HUDEP-2 (cell line): Measurements from ENCODE around the gene VAPA.

Source experiments
- DNase-seq, 76 experiments: peaks; one replicate each; lab custom pipeline; 2025; ENCODE audit not compliant: unreplicated experiment in 76 of 76; lab: John Stamatoyannopoulos, UW

Gene VAPA

DNA sequence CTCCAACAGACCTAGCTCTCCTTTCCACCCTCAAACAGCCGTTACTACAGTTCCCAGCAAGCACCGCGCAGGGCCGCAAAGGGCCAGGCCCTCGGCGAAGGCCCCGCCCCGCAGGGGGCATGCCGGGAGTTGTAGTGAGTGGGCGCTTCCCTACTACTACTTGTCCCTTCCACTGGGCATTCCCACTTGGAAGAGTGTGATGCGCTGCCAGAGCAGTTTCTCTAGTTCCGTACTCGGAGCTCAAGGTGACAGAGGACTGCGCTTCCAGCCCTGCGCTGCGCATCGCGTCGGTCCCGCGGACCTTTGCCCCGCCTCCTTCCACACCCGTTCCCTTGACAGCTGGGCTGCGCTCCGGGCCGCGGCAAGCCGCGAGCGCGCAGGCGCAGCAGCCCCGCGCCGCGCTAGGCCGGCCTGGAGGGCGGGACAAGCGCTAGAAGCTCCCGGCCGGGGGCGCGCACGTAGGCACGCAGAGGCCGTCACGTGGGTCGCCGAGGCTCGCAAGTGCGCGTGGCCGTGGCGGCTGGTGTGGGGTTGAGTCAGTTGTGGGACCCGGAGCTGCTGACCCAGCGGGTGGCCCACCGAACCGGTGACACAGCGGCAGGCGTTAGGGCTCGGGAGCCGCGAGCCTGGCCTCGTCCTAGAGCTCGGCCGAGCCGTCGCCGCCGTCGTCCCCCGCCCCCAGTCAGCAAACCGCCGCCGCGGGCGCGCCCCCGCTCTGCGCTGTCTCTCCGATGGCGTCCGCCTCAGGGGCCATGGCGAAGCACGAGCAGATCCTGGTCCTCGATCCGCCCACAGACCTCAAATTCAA, at the start of gene VAPA:
VAPA (plus strand) TSS at position 491 of the 808 bp plus-strand sequence; CDS start at position 732, 241 bp downstream.
- DNase-seq = peak in 75 of 76 experiments; percentile 4 to 99 (median 77)

GRCh38 chr18:9865764-9866490, 47.9 kb upstream of the VAPA start:
- no peak for DNase-seq

GRCh38 chr18:9866627-9867026, 47.2 kb upstream of the VAPA start:
- DNase-seq = no peak

GRCh38 chr18:9867071-9867594, 46.7 kb upstream of the VAPA start:
- no peak for DNase-seq

- DNase-seq = no peak
These were observed 44.7 kb upstream of the VAPA start for GRCh38 chr18:9868857-9869714.

- DNase-seq = peak in 29 of 76 experiments; percentile 2 to 67 (median 29)
These were observed 43.9 kb upstream of the VAPA start for GRCh38 chr18:9869715-9870430.

- peak in 1 of 76 experiments; percentile 0 for DNase-seq
These were observed 43.3 kb upstream of the VAPA start for GRCh38 chr18:9870431-9871008.

DNA sequence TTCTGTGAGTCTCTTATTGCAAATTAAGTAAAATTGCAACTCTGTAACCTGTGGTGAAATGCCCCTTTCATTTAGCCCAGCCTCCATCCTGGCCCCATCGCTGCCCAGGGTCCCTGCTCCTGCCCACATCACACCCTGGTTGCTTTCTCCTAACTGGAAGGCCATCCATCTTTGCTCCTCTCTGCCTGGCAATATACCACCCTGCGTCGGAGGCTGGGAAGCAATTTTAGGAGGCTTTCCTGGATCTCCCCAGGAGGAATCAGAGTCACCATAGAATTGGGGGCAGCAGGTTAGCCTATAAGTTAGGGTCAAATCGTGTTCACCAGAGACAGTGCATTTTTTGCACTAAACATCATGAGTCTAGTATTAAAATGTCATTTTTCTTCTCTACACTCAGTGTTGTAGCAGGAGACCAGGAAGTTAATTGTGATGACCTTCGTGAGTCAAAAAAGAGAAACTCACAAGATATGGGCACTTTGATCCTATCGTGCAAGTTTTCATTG, 42.5 kb upstream of the VAPA start:
- no peak for DNase-seq

DNA sequence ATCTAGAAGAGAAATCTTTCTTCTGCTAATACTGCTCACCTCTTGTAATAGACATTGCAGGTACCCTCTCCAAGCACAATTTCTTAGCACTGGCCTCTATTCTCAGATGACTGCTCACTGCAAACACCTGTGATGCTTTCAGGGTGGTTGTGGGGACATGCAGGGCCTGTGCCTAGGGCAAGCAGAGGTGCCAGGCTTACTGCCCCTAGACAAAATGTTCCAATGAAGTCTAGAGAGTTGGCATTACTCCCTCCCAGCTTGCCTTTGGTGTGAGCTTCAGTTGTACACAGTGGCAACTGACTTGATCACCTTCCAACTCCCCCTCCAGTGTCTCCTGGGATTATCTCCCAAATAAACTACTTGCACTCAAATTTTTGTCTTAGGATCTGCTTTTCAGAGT, 41.0 kb upstream of the VAPA start:
- DNase-seq = no peak

DNA sequence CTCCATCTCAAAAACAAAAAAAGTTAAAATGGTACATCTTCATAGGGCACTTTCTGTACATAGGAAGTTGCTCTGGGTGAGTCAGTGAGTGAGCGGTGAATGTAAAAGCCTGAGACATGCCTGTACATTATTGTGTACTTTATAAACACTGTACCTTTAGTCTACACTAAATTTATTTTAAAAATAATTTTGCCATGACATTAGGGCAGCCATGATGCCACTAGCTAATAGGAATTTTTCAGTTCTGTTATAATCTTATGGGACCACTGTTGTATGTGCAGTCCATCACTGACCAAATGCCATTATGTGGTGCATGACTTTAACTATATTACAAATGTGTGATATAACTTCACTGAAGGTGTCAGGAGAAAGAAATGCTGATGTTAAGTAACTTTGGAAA, 39.1 kb upstream of the VAPA start:
- no peak for DNase-seq

DNA sequence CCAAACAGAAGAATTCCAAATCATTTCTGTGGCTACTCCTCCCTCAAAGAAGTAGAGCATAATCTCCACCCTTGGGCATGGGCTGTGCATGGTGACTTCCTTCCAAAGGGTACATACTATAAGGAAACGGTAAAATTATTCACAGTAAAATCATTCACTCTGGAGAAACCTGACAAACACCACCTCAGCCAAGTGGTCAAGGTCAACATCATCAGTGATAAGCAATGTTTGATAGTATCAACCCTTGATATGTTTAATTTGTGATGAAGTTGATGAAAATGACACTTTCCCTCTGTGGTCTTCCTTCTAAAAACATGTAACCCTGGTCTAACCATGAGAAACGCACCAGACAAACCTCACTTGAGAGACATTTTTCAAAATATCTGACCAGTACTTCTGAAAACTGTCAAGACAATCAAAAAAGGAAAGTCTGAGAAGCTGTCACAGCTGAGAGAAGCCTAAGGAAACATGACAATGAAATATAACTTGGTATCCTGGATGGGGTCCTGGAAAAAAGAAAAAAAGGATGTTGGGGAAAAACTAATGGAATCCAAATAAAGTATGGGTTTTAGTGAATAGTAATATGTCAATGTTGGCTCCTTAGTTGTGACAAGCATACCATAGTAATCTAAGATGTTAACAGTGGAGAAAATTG, 37.5 kb upstream of the VAPA start:
- DNase-seq = peak in 1 of 76 experiments; percentile 66

GRCh38 chr18:9876867-9877654, 36.8 kb upstream of the VAPA start:
- DNase-seq = peak in 58 of 76 experiments; percentile 0 to 97 (median 50)

DNA sequence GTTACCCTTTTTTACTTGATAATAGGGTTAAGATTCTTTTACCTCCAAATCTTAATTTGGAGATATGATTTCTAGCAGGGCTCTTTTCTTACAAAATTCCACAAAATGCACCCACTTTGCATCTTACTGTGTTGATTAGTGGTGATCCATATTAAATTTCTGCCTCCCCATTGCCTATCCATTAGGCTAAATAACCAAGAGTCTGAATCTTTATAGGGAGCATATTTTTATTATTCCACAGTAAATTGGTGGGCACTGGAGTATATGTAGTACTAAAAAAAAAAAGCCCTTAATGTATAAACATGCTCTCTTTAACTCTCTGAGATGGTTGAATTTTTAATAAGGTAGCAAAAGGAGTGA, 36.2 kb upstream of the VAPA start:
- DNase-seq = no peak

DNA sequence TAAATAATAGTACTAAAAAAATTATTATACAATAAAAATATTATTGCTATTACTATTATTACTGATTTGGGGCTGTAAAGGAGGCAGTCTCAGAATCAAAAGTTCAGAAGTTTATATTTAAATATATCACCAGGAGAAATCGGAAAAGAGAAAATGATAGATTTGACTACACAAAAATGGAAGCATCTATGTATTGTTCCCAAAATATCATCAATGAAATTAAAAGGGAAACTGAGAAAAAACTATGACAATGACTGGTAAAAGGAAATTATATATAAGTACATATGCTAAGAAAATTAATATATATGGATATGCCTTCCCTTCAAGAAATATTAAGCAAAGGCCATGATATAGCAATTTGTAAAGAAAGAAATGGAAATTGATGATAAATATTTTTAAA, 35.7 kb upstream of the VAPA start:
- no peak for DNase-seq

- no peak for DNase-seq
These were observed 35.0 kb upstream of the VAPA start for GRCh38 chr18:9878783-9879242.

DNA sequence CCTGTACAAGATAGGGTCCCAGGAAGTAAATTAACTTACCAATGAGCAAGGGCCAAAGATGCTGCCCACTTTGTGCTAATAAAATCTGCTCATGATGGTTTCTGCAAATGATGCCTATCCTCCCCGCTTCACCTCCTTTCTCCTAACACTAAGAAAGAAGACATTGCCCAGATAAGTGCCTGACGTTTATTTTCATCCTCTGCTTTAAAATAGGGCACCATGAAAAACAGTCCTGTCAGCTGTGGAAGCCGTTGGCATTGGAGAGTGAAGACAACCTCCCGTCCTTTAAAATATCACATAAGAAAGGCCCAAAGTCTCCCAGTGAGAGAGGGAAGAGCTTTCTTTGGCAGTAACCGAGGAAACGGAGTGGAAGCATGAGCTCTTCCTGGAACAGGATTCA, 29.7 kb upstream of the VAPA start:
- no peak for DNase-seq

DNA sequence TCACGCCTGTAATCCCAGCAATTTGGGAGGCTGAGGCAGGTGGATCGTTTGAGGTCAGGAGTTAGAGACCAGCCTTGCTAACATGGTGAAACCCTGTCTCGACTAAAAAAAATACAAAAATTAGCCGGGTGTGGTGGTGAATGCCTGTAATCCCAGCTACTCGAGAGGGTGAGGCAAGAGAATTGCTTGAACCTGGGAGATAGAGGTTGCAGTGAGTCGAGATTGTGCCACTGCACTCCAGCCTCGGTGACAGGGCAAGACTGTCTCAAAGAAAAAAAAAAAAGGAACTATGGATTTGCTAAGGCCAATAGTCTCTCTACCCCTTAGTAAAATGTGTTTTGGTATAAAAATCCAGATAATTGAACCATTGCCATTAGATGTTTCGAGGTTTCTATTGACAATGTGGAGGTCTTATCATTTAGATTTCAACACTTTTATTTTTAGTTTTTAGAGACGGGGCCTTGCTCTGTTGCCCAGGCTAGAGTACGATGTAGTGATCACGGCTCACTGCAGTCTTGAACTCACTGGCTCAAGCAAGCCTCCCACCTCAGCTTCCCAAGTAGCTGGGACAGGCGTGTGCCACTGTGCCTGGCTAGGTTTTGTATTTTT, 29.2 kb upstream of the VAPA start:
- no peak for DNase-seq
